GM12878 (cell line): ENCODE measurements around the gene IL1B.

ENCODE experiments used
- MXI1 ChIP-seq: fragments of 150-350 bp; IDR thresholded peaks from 2 replicates; pipeline ENCODE4 v1.6.1; 2011; ENCODE audit warnings: low read depth, mild to moderate bottlenecking, inconsistent platforms, low read length, improper control_type of control experiment
- RAD21 ChIP-seq: IDR thresholded peaks from 2 replicates; pipeline ENCODE4 v1.6.1; 2011; ENCODE audit warnings: mild to moderate bottlenecking, low read depth, low read length, moderate library complexity; ENCODE audit not compliant: insufficient read depth
- REST ChIP-seq: IDR thresholded peaks from 2 replicates; pipeline ENCODE4 v1.6.1; 2012; ENCODE audit warnings: mild to moderate bottlenecking, low read depth, low read length
- SMC3 ChIP-seq: IDR thresholded peaks from 2 replicates; pipeline ENCODE4 v1.6.1; 2011; ENCODE audit warnings: low read length, improper control_type of control experiment, borderline replicate concordance
- ZNF274 ChIP-seq: IDR thresholded peaks from one replicate; pipeline ENCODE4 v1.8.0; 2011; ENCODE audit not compliant: insufficient read length, insufficient read depth

GRCh38 chr2:112795774-112796173 lies 40.8 kb downstream of the IL1B start:
- TF ChIP-seq ZNF274 = no peak
- TF ChIP-seq SMC3 = no peak
- TF ChIP-seq RAD21 = no peak
- no peak for TF ChIP-seq MXI1
- TF ChIP-seq REST = no peak
